ENCODE measurements around the gene CDC42BPA. TPM values are rescaled to one million over a fixed set of nuclear protein-coding genes. Genes with fewer than 3 reads are reported as not detected.

CDC42BPA gene
- total RNA-seq, 2 experiments from 2014 or later = 1.8 to 2.1 TPM

DNA sequence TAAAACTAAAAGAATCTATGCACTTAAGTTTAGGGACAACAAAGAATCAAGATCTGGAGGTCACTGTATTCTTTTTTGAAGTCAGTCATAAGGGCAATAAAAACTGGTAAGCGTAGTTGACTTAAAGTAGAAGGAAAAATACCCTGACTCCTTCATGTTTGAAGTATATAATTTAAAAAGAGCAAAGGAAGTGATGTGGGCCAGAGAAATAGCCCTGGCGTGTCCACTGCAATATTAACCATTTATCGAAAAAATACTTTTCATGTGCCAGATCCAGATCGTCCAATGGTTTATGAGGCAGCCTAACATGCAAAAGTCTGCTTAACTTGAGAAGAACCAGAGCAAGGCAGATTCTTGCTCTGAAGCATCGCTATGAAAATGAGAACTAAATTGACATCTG, 216.2 kb downstream of the CDC42BPA start:
- peaks cover 7% of the 10 kb centered on the region for H3K27me3 Mint-ChIP-seq
- no peak overlapping the region for H3K4me3 Mint-ChIP-seq
- TF ChIP-seq, protein P1, sequence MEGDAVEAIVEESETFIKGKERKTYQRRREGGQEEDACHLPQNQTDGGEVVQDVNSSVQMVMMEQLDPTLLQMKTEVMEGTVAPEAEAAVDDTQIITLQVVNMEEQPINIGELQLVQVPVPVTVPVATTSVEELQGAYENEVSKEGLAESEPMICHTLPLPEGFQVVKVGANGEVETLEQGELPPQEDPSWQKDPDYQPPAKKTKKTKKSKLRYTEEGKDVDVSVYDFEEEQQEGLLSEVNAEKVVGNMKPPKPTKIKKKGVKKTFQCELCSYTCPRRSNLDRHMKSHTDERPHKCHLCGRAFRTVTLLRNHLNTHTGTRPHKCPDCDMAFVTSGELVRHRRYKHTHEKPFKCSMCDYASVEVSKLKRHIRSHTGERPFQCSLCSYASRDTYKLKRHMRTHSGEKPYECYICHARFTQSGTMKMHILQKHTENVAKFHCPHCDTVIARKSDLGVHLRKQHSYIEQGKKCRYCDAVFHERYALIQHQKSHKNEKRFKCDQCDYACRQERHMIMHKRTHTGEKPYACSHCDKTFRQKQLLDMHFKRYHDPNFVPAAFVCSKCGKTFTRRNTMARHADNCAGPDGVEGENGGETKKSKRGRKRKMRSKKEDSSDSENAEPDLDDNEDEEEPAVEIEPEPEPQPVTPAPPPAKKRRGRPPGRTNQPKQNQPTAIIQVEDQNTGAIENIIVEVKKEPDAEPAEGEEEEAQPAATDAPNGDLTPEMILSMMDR (IDR thresholded peaks at IDR 0.05) = no peak
- no peaks in the 10 kb centered on the region for H3K4me1 Mint-ChIP-seq (ENCODE audit: low read depth)
- H3K9me3 Mint-ChIP-seq = no peaks in the 10 kb centered on the region
- ChIA-PET CTCF (no interaction called here), POLR2A (no interaction called here)
- ATAC-seq (no peak), DNase-seq (no peak)
- H3K36me3 Mint-ChIP-seq (ENCODE audit: low read depth) = no peaks in the 10 kb centered on the region
- H3K27ac Mint-ChIP-seq = no peak overlapping the region
- intact Hi-C loops (cut with micrococcal nuclease) = no loop called here

DNA sequence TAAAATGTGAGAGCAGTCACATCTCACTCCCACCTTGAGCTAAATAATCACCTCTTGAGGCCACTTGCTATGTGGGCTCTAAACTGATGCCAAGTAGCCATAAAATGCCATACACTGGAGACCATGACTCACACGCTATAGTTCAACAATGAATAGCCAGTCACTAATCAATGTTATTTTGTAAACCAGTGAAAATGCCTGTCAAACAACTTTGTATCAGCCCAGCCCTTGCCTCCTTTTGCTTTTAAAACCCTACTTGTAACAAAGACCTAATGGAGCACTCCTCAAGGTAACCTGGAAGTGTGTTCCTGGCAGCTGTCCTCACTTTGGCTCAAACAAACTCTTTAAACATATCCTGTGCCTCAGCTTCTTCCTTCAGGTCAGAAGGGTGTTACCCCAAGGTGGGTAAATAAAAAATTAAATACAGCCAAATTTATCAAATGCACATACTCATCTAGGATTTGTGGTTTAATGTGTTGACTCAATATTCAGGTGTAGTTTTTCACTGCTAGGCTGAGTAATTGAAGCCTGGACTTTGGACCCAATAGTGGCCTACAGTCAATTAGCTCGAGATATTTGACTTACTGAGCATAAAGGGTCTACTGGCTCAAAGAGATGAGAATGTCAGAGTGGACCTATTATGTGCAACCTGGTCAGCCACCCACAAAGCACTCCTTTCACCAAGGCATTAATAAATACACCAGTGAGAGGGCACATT, 223.9 kb downstream of the CDC42BPA start:
- Mint-ChIP-seq H3K4me3 (no peak overlapping the region), H3K36me3 (ENCODE audit: low read depth) (no peaks in the 10 kb centered on the region), H3K9me3 (no peaks in the 10 kb centered on the region), H3K27ac (no peak overlapping the region), H3K4me1 (ENCODE audit: low read depth) (no peaks in the 10 kb centered on the region), H3K27me3 (no peaks in the 10 kb centered on the region)
- DNase-seq (no peak), ATAC-seq (no peak)
- intact Hi-C loops (cut with micrococcal nuclease) = no loop called here
- TF ChIP-seq, protein P1 (IDR thresholded peaks at IDR 0.05) = no peak
- ChIA-PET CTCF (no interaction called here), POLR2A (no interaction called here)

DNA sequence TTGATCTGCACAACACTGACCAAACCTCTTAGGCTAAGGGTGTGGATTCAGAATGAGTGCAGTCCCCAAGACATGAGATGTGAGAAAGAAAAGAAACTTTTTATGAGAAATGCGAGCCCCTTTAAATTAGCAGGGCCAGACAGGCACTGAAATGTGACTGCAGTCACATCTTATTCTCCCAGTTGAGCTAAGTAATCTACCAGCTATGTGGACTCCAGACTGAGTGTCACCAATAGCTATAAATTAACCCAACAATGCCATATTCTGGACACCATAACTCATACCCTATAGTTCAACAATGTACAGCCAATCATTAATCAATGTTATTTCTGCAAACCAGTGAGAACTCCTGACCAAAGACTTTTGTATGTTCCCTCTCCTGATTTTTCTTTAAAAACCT, 225.0 kb downstream of the CDC42BPA start:
- no peaks in the 10 kb centered on the region for H3K36me3 Mint-ChIP-seq (ENCODE audit: low read depth)
- H3K4me1 Mint-ChIP-seq (ENCODE audit: low read depth) = no peaks in the 10 kb centered on the region
- no peak overlapping the region for H3K27ac Mint-ChIP-seq
- TF ChIP-seq, protein P1 (IDR thresholded peaks at IDR 0.05) = no peak
- no peak for DNase-seq
- H3K27me3 Mint-ChIP-seq = peaks cover 1% of the 10 kb centered on the region
- H3K9me3 Mint-ChIP-seq = no peaks in the 10 kb centered on the region
- no peak overlapping the region for H3K4me3 Mint-ChIP-seq
- ATAC-seq = no peak
- intact Hi-C loops (cut with micrococcal nuclease) = no loop called here
- ChIA-PET POLR2A (no interaction called here), CTCF (no interaction called here)

DNA sequence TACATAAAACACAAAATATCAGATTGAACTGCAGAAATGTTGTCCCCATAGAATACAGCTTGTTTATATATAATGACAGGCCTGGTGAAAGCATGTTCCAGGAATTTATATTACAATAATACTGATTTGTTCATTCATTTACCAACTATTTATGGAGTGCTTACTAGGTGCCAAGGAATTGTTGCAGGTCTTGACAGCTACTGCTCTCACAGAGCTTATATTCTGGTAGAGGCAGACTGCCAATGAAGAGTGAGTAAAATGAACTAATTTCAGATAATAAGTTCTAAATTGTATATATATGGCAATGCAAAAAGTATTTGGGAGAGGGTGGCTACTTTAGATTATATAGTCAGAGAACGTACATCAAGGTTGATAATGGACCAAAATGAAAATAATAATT, 226.2 kb downstream of the CDC42BPA start:
- Mint-ChIP-seq H3K4me3 (no peak overlapping the region), H3K27ac (no peak overlapping the region), H3K36me3 (ENCODE audit: low read depth) (no peaks in the 10 kb centered on the region), H3K9me3 (no peaks in the 10 kb centered on the region), H3K27me3 (peaks cover 1% of the 10 kb centered on the region), H3K4me1 (ENCODE audit: low read depth) (no peaks in the 10 kb centered on the region)
- ChIA-PET CTCF (no interaction called here), POLR2A (no interaction called here)
- intact Hi-C loops (cut with micrococcal nuclease) = no loop called here
- ATAC-seq (no peak), DNase-seq (no peak)
- TF ChIP-seq, protein P1 (IDR thresholded peaks at IDR 0.05) = no peak

DNA sequence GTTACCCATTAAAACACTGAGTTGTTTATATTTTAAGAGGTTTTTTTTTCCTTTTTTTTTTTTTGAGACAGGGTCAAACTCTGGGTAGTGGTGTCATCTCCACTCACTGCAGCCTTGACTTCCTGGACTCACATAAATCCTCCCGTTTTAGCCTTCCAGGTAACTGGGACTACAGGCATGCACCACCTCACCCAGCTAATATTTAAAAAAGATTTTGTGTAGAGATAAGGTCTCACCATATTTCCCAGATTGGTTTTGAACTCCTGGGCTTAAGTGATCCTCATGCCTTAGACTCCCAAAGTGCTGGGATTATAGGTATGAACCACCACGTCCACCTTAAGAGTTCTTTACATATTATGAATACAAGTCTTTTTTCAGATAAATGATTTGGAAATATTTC, 231.7 kb downstream of the CDC42BPA start:
- H3K27ac Mint-ChIP-seq = no peak overlapping the region
- TF ChIP-seq, protein P1 (IDR thresholded peaks at IDR 0.05) = no peak
- intact Hi-C loops (cut with micrococcal nuclease) = no loop called here
- H3K4me3 Mint-ChIP-seq = no peak overlapping the region
- DNase-seq (no peak), ATAC-seq (no peak)
- peaks cover 13% of the 10 kb centered on the region for H3K9me3 Mint-ChIP-seq
- H3K4me1 Mint-ChIP-seq (ENCODE audit: low read depth) = no peaks in the 10 kb centered on the region
- peaks cover 5% of the 10 kb centered on the region for H3K36me3 Mint-ChIP-seq (ENCODE audit: low read depth)
- ChIA-PET CTCF (no interaction called here), POLR2A (no interaction called here)
- H3K27me3 Mint-ChIP-seq = peaks cover 8% of the 10 kb centered on the region

All from activated CD8-positive, alpha-beta T cell treated with anti-CD3 and anti-CD28 coated beads for 36 hours (primary cell).